Measurements from ENCODE around the gene DNAJB6. TPM values are rescaled to one million over a fixed set of nuclear protein-coding genes. Genes with fewer than 3 reads are reported as not detected.

Gene DNAJB6
- polyA plus RNA-seq, 6 donors from 2014 or later, result 86.9 to 124 (median 107) TPM

- DNase-seq, result no peak
- peaks cover 12 to 27% (median 24%) of the 10 kb centered on the region in 3 donors for H3K4me1 Mint-ChIP-seq
- no peaks in the 10 kb centered on the region for H3K9me3 Mint-ChIP-seq
- ATAC-seq (ENCODE audit: low read depth in 2 of 2), result no peak
- no peak overlapping the region for H3K4me3 Mint-ChIP-seq
- peak overlapping the region in 2 of 6 donors; percentile 47 to 63 for H3K27ac Mint-ChIP-seq
- H3K27me3 Mint-ChIP-seq, result no peaks in the 10 kb centered on the region
- H3K36me3 Mint-ChIP-seq, result peaks cover 5 to 8% of the 10 kb centered on the region in 2 donors
Observed at GRCh38 chr7:157397731-157398691, 61.2 kb downstream of the DNAJB6 start.

- no peaks in the 10 kb centered on the region for H3K27me3 Mint-ChIP-seq
- no peak overlapping the region for H3K4me3 Mint-ChIP-seq
- H3K4me1 Mint-ChIP-seq, result peaks cover 14 to 34% (median 29%) of the 10 kb centered on the region in 3 donors
- DNase-seq (no peak), ATAC-seq (ENCODE audit: low read depth in 2 of 2) (no peak)
- H3K9me3 Mint-ChIP-seq, result no peaks in the 10 kb centered on the region
- H3K27ac Mint-ChIP-seq, result no peak overlapping the region
- H3K36me3 Mint-ChIP-seq, result peaks cover 5 to 8% of the 10 kb centered on the region in 2 donors
Observed at GRCh38 chr7:157399086-157399687, 62.4 kb downstream of the DNAJB6 start.

- no peak for ATAC-seq (ENCODE audit: low read depth in 2 of 2)
- H3K9me3 Mint-ChIP-seq, result no peaks in the 10 kb centered on the region
- no peaks in the 10 kb centered on the region for H3K27me3 Mint-ChIP-seq
- DNase-seq, result no peak
- H3K4me3 Mint-ChIP-seq, result no peak overlapping the region
- peaks cover 14 to 34% (median 29%) of the 10 kb centered on the region in 3 donors for H3K4me1 Mint-ChIP-seq
- H3K36me3 Mint-ChIP-seq, result peaks cover 5 to 8% of the 10 kb centered on the region in 2 donors
- peak overlapping the region in 2 of 6 donors; percentile 26 to 80 for H3K27ac Mint-ChIP-seq
Observed at GRCh38 chr7:157400171-157400860, 63.5 kb downstream of the DNAJB6 start.

- Mint-ChIP-seq H3K36me3 (peaks cover 5 to 8% of the 10 kb centered on the region in 2 donors), H3K27me3 (no peaks in the 10 kb centered on the region), H3K9me3 (no peaks in the 10 kb centered on the region), H3K4me1 (peaks cover 14 to 34% (median 29%) of the 10 kb centered on the region in 3 donors), H3K4me3 (no peak overlapping the region), H3K27ac (no peak overlapping the region)
- no peak for DNase-seq
- no peak for ATAC-seq (ENCODE audit: low read depth in 2 of 2)
Observed at GRCh38 chr7:157401567-157402387, 65.0 kb downstream of the DNAJB6 start.

- ATAC-seq (ENCODE audit: low read depth in 2 of 2) (no peak), DNase-seq (no peak)
- Mint-ChIP-seq H3K27me3 (no peaks in the 10 kb centered on the region), H3K9me3 (no peaks in the 10 kb centered on the region), H3K4me3 (no peak overlapping the region), H3K4me1 (peaks cover 14 to 33% (median 29%) of the 10 kb centered on the region in 3 donors), H3K27ac (no peak overlapping the region), H3K36me3 (peaks cover 5 to 6% of the 10 kb centered on the region in 2 donors)
Observed at GRCh38 chr7:157402388-157402703, 65.5 kb downstream of the DNAJB6 start.

- DNase-seq (no peak), ATAC-seq (ENCODE audit: low read depth in 2 of 2) (no peak)
- peaks cover 0 to 5% of the 10 kb centered on the region in 2 donors for H3K36me3 Mint-ChIP-seq
- H3K9me3 Mint-ChIP-seq, result no peaks in the 10 kb centered on the region
- H3K27ac Mint-ChIP-seq, result peak overlapping the region in 2 of 6 donors; percentile 41 to 43
- H3K4me3 Mint-ChIP-seq, result no peak overlapping the region
- no peaks in the 10 kb centered on the region for H3K27me3 Mint-ChIP-seq
- H3K4me1 Mint-ChIP-seq, result peaks cover 8 to 26% (median 22%) of the 10 kb centered on the region in 3 donors
Observed at GRCh38 chr7:157402911-157403534, 66.2 kb downstream of the DNAJB6 start.

- ATAC-seq (ENCODE audit: low read depth in 2 of 2) (no peak), DNase-seq (no peak)
- peaks cover 5 to 18% (median 16%) of the 10 kb centered on the region in 3 donors for H3K4me1 Mint-ChIP-seq
- H3K27me3 Mint-ChIP-seq, result no peaks in the 10 kb centered on the region
- peak overlapping the region in 3 of 6 donors; percentile 27 to 43 (median 41) for H3K27ac Mint-ChIP-seq
- peaks cover 0 to 7% of the 10 kb centered on the region in 2 donors for H3K36me3 Mint-ChIP-seq
- no peaks in the 10 kb centered on the region for H3K9me3 Mint-ChIP-seq
- no peak overlapping the region for H3K4me3 Mint-ChIP-seq
Observed at GRCh38 chr7:157403646-157404401, 67.0 kb downstream of the DNAJB6 start.

- ATAC-seq (ENCODE audit: low read depth in 2 of 2), result no peak
Observed at GRCh38 chr7:157404845-157405481, 68.2 kb downstream of the DNAJB6 start.

GRCh38 chr7:157405501-157405900, 68.7 kb downstream of the DNAJB6 start:
- DNase-seq (no peak), ATAC-seq (ENCODE audit: low read depth in 2 of 2) (no peak)
- Mint-ChIP-seq H3K4me3 (no peak overlapping the region), H3K27ac (peak overlapping the region in 2 of 6 donors; percentile 49 to 52), H3K9me3 (no peaks in the 10 kb centered on the region), H3K4me1 (peaks cover 5 to 14% (median 11%) of the 10 kb centered on the region in 3 donors), H3K36me3 (peaks cover 0 to 7% of the 10 kb centered on the region in 2 donors), H3K27me3 (no peaks in the 10 kb centered on the region)

More at GRCh38 chr7:157404845-157405481, 68.2 kb downstream of the DNAJB6 start:
- Mint-ChIP-seq H3K27ac (peak overlapping the region in 2 of 6 donors; percentile 49 to 69), H3K27me3 (no peaks in the 10 kb centered on the region), H3K4me1 (peaks cover 5 to 15% (median 11%) of the 10 kb centered on the region in 3 donors), H3K4me3 (no peak overlapping the region), H3K36me3 (peaks cover 0 to 9% of the 10 kb centered on the region in 2 donors), H3K9me3 (no peaks in the 10 kb centered on the region)
- no peak for DNase-seq

GRCh38 chr7:157405914-157406810, 69.4 kb downstream of the DNAJB6 start:
- Mint-ChIP-seq H3K27me3 (no peaks in the 10 kb centered on the region), H3K9me3 (no peaks in the 10 kb centered on the region), H3K36me3 (peaks cover 0 to 4% of the 10 kb centered on the region in 2 donors), H3K4me3 (no peak overlapping the region), H3K27ac (peak overlapping the region in 1 of 6 donors; percentile 4), H3K4me1 (peaks cover 5 to 12% (median 11%) of the 10 kb centered on the region in 3 donors)
- ATAC-seq (ENCODE audit: low read depth in 2 of 2) (no peak), DNase-seq (no peak)

- Mint-ChIP-seq H3K27me3 (no peaks in the 10 kb centered on the region), H3K4me1 (peaks cover 5 to 11% (median 10%) of the 10 kb centered on the region in 3 donors), H3K9me3 (no peaks in the 10 kb centered on the region), H3K4me3 (no peak overlapping the region), H3K27ac (no peak overlapping the region), H3K36me3 (peaks cover 0 to 4% of the 10 kb centered on the region in 2 donors)
- DNase-seq (no peak), ATAC-seq (ENCODE audit: low read depth in 2 of 2) (no peak)
Observed at GRCh38 chr7:157406971-157407370, 70.2 kb downstream of the DNAJB6 start.
